SK-MEL-5 (cell line): ENCODE results near the gene FOXG1. TPM values are rescaled to one million over a fixed set of nuclear protein-coding genes. Genes with fewer than 3 reads are reported as not detected.

Experiments used
- DNase-seq: peaks from one replicate; pipeline ENCODE4 v3.0.0-alpha.2; 2016; ENCODE audit warnings: low read depth, low spot score
- in situ Hi-C: cut with HindIII; loops from 2 replicates; pipeline ENCODE4 v1.10.0; 2016; ENCODE audit warnings: low sequenced_read_pairs, high pct_unique_total_duplicates, low pct_unique_long_range_greater_than_20kb
- total RNA-seq: library from RNA; depleted of rRNA; stranded (reverse); fragments of >200 nt; shearing (Covaris generic); gene quantifications from 2 replicates; pipeline ENCODE4 v1.2.3, GENCODE V29; 2014

Gene FOXG1
- total RNA-seq, 1 experiment from 2014 or later: not detected

DNA sequence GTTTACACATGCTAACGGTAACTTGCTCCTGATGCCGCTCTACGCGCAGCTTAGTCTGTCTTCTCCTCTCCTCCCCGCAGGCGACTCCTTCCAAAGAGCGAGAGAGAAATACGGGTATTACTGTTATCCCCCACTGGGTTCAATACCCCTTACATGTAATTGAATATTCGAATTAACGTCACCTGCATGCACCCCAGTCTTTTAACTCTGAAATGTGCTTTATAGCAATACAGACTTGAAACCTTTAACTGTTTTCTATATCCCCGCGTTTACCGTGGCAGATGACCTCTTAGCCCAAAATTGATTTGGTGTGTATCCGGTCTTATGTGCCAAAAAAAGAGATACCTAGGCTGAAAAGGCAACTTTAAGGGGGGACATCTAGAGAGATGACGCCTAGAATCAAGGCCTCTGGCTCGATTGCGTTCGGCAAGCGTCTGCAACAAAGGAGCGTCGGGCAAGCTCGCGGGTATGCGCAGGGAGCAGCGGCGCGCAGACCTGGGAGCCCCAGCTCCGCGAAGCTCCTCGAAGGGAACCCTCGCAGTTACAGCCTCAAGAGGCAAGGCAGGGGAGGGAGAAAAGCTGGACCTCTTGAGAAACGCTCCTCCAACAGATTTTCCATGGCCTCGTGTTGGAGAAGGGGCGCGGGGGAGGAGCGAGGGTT is 6.8 kb upstream of the FOXG1 start:
- no peak for DNase-seq
- in situ Hi-C loops: no loop called here

DNA sequence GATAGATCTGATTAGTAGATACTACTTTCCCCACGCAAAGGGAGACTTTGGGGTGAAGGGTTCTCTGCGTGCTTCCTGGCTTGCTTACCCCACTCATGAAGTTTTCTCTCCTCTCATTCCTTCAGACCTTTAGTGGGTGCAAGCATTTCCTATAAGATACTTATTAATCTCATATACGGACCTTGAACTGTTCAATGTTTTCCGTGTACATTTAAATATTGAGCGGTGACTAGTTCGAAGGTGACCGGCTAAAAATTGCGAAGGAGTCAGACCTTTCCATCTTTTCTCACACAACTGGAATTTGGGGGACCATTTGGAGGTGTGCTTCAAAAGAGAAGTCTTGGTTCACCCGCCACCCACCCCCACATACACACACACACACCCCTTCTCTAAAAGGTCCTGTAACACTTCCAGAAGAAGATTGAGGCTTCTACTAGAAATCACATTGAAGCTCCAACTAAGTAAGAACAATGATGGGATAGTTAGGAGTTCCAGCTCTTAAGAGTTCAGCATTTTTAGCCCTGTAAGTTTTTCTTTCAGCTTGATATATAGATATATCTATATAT is 6.1 kb upstream of the FOXG1 start:
- no peak for DNase-seq
- in situ Hi-C loops: no loop called here

DNA sequence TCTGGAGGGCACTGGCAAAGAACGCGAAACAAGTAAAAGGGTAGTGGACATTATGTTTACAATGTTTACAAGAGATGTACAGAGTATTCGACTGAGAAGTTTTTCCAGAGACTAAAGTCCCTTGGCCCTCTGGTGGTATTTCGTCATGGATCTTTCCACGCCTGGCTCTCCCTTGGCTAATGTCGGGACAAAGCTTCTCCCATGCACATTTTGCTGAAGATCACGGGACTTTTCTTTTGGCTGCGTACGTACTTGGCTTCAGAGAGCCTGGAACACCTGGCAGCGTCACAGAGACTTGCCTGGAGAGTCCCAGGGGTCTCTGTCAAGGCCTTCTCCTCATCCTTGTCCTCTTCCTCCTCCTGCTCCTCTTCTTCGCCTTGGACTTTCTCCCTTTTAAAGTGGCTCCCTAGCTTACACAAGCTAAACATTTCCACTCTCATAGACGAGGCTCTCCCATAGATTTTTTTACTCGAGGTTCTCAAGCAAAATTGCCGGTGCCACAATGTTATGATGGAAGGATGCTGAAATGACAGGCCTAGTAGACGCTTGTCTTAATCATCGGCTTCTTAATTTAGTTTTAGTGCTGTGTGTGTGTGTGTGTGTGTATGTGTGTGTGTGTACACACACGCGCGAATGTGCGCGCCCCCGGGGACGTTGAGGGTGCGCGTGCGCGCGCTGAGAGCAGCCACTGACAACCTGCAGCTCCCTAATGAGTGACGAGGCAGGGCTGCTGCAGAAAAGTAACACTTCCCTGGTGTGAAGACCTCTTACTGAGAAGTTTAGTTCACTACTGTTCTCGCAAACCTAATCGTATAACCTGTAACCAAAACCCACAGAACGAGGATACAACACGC is 4.9 kb upstream of the FOXG1 start:
- in situ Hi-C loops: no loop called here
- DNase-seq: no peak

DNA sequence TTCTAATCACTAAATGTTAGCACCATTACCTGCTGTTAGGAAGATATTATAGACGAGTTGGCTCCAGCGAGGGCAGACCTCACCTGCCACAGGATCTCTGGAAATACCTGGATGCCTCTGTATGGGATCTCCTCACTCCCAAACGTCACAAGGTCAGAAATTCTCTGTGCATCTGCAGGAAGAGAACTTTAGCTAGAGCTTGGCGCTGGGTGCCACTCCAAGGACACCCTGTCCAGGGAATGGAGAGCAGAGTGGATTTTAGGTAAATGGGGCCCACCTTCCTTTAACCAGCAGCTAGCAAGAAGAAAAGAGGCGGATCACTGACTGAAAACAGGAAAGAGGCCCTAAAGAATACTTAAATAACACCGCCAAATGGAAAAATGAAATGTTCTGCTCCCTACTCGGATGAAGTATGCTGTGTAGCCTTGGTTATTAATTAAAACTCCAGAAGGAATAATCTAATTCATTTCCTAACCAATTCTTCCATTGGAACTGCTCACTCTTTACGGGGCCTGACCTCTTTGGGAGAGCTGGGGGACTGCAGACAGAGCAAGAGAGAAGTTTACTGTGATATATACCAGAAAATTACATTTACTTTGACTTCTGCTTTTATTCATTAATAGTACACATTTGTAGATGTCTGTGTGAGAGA is 4.2 kb upstream of the FOXG1 start:
- in situ Hi-C loops: no loop called here
- DNase-seq: no peak

DNA sequence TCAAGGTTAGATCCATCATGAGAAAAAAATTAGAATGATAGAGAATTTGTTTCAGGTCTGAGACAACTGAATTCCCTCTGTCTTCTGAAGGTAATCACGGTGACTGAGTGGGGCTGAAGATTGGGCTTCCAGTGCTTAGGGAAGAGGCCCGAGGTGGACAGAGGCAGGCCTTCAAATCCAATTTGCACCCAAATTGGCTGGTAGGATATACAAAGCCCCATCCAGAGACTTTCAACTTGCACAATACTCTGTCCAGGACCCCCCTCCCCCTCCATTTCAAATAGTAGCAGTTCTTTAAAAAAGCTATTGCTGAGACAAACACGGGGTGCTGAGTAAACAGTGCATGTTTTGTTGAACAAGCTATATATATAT is 3.6 kb upstream of the FOXG1 start:
- no peak for DNase-seq
- in situ Hi-C loops: no loop called here

DNA sequence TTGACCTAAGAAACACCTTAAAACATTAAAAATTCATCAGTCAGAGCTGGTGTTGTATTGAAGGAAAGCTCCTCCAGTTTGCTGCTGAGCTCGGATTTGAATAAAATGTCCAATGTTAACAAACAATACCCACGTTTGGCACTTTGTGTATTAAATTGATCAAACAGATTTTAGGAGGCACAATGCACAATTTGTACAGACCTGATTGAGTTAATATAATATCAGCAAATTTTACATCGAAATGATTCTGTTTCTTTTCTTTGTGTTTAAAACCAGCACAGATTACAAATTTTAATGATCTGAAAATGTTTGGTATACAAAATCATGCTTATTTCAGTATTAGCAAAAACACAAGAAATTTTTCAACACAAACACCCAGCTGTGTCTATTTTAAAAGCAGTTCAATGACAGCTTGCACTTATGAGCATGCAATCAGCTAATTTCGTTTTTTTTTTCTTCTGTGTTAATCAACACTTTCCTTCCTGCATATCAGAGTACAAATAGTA is 2.8 kb upstream of the FOXG1 start:
- in situ Hi-C loops: no loop called here
- no peak for DNase-seq

DNA sequence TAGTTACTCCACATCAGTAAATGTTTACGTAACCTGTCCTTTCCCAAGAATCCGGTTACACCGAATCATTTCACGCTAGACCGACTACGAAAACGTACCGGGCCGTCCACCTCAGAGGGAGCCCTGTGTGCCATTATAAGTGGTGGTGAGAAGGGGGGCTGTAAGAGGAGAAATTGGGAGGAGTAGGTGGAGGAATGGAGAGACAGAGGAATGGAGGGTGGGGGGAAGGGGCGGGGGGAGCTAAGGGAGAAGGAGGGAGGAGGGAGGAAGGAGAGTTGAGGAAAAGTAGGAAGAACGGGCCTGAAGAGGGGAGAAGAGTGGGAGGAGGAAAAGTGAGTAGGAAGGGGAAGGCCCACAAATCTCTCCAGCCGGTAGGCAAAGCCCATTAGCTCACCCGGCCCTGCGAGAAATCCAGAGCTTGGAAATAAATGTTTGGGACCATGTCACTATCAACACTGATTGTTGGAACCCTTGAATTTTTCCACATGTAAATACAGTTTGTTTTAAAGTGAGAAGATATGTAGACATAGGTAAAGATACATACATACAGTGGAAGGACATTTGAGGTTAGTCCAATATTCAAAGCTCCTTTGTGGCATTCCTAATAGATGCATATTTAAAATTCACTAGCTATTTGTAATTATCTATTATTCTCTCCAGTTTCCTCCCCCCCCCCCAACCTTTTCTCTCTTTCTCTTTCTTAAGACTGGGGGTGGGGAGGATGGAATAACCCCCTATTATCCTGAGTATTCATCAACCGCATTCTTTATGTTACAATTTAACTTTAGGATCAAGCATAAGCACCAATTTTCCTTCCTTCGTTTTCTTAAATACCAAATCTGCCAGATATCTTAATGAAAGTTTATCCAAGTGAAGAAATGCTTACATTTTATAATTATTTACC is 2.1 kb upstream of the FOXG1 start:
- in situ Hi-C loops: no loop called here

DNA sequence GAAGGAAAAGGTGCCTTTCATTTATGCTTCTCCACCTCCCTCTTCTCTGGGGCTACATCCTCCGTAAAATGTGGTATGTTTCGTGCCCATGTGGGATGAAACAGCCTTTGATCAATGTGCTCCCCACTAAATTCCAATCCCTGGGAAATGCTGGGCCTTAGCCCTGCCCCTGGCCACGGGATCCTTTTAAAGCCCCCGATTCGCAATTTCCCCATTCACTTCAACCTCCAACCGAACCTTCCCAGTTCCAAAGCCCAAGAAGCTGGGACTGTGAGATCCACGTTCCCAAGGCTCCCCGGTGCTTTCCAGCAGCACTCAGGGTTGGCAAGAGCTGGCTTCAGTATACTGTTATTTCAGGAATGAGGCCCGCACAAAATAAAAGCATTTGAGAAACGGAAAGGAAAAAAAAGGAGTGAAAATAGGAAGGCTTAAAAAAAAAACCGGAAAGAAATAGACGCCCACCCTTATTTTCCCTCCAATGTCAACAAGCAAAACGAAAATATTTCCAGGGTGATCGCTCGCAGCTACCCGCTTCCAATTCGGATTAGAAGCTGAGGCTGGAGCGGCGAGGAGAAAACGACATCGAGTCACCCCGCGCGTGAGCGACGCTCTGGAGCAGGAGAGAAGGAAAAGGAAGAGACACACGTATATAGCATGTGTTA is 1.3 kb upstream of the FOXG1 start:
- DNase-seq: no peak
- in situ Hi-C loops: no loop called here

More for the DNA sequence above, 2.1 kb upstream of the FOXG1 start:
- no peak for DNase-seq

DNA sequence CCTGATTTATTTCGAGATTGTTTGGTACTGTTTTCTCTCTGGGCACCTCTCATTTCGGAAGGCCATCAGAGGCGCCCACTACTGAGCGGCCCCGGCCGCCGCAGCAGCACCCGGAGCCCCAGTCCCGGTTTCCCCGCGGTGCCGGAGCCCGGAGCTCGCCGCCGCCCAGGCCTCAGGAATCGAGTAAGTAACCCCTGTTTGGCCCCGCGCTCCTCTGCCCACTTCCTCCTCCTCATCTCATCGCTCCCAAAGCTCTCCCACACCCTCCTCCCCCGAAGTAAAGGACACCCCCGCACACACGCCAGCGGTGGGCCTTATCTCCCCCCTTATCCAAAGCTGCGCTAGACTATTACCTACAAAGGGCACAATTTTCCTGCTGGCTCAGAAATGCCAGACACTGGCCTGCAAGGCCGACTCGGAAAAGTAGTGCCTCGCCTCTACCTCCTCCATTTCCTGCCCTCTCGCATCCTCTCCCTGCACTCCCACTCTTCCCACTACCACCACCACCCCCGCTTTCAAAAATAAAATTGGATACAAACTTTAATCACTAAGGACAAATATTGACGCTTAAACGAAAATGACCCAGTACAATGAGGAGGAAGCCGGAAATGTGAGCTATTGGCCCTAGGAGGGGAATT is 637 bp upstream of the FOXG1 start:
- DNase-seq: no peak
- in situ Hi-C loops: no loop called here

DNA sequence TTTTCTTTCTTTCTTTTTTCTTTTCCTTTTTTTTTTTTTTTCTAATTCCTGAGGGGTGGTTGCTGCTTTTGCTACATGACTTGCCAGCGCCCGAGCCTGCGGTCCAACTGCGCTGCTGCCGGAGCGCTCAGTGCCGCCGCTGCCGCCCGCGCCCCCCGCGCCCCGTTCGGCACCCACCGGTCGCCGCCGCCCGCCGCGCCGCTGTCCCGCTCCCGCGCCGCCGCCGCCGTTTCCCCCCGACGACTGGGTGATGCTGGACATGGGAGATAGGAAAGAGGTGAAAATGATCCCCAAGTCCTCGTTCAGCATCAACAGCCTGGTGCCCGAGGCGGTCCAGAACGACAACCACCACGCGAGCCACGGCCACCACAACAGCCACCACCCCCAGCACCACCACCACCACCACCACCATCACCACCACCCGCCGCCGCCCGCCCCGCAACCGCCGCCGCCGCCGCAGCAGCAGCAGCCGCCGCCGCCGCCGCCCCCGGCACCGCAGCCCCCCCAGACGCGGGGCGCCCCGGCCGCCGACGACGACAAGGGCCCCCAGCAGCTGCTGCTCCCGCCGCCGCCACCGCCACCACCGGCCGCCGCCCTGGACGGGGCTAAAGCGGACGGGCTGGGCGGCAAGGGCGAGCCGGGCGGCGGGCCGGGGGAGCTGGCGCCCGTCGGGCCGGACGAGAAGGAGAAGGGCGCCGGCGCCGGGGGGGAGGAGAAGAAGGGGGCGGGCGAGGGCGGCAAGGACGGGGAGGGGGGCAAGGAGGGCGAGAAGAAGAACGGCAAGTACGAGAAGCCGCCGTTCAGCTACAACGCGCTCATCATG is 654 bp downstream of the FOXG1 start:
- in situ Hi-C loops: no loop called here
- no peak for DNase-seq

DNA sequence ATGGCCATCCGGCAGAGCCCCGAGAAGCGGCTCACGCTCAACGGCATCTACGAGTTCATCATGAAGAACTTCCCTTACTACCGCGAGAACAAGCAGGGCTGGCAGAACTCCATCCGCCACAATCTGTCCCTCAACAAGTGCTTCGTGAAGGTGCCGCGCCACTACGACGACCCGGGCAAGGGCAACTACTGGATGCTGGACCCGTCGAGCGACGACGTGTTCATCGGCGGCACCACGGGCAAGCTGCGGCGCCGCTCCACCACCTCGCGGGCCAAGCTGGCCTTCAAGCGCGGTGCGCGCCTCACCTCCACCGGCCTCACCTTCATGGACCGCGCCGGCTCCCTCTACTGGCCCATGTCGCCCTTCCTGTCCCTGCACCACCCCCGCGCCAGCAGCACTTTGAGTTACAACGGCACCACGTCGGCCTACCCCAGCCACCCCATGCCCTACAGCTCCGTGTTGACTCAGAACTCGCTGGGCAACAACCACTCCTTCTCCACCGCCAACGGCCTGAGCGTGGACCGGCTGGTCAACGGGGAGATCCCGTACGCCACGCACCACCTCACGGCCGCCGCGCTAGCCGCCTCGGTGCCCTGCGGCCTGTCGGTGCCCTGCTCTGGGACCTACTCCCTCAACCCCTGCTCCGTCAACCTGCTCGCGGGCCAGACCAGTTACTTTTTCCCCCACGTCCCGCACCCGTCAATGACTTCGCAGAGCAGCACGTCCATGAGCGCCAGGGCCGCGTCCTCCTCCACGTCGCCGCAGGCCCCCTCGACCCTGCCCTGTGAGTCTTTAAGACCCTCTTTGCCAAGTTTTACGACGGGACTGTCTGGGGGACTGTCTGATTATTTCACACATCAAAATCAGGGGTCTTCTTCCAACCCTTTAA is 1.5 kb downstream of the FOXG1 start:
- no peak for DNase-seq
- in situ Hi-C loops: no loop called here

DNA sequence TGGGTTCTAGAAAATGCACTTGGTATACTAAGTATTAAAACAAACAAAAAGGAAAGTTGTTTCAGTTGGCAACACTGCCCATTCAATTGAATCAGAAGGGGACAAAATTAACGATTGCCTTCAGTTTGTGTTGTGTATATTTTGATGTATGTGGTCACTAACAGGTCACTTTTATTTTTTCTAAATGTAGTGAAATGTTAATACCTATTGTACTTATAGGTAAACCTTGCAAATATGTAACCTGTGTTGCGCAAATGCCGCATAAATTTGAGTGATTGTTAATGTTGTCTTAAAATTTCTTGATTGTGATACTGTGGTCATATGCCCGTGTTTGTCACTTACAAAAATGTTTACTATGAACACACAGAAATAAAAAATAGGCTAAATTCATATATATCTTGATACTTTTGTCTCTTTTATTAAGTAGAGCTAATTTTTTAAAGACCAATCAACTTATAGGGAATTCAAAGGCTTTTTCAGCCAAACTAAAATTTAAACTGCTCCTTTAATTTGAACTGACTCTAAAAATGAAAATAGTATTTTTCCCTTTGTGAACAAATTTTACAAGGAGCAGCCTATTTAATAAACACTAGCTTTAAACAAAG is 2.8 kb downstream of the FOXG1 start:
- in situ Hi-C loops: no loop called here
- DNase-seq: no peak

DNA sequence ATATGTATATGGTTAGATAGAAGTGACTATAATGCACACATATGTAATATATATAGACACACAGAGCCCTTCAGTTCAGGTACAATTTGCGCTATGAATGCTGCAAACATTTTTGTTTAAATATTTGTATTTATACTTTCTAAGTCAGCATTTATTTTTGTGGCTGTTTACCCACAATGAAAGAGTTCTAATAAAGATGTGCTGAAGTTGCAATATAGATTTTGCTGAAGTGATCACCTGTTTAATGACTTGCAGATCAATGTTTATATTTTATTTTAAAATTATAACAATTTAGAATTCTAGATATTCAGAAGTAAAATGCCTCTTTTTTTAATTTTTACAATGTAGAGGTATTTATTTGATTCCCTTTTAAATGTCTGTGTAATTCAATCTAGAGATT is 3.5 kb downstream of the FOXG1 start:
- no peak for DNase-seq
- in situ Hi-C loops: no loop called here

DNA sequence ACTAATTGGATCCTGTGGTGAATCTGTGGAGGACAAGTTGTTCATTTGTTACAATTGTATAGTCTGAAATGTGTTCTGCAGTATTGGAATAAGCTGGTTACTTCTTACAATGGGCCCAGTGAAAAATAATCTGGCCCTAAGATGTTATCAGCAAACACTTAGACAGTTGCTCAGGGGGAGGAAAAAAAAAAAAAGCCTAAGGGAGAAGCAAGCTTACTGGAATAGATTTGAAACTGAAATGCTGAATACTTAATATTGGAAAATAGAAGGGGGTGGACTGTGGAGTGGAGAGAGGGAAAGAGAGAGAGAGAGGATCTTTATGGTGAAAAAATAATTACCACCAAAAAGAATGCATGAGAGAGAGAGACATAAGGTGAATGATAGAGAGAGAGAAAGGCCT is 4.0 kb downstream of the FOXG1 start:
- DNase-seq: no peak
- in situ Hi-C loops: no loop called here
